ENCODE measurements around the gene FAM186B.

DNA sequence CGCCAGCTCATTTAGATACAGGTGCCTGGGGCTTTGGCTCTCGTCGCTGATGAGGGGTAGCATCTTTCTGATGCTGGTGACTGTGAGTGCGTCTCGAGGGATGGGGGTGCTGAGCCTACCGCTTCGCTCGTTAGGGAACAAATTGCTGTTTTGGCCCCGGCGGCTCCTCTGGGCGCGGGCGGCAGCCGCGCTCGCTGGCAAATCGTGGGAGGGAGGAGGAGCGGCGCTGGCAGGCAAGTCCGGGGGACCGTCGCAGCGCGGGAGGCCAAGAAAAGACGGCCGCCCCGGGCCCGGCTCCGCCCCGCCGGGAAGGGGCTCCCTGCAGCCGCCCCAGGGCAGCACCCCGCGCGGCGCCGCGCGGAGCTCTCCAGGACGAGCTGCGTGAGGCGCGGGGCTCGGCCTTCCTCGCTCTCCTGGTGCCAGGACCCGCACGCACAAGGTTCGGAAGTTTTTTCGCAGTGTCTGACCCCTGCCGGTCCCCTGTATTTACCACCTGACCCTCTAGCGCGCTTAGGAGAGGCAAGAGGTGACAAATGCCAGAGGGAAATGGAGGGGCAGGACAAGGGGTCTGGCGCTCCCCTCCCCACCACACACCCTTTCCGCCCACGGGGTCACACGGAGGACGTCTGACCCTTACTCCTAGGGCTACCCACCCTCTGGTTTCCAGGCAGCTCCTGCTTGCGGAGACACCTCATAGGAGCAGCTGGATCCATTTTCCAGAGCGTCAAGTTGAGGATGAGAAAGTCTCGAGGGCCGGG is 67.5 kb downstream of the FAM186B start:
- TF ChIP-seq, protein P1, sequence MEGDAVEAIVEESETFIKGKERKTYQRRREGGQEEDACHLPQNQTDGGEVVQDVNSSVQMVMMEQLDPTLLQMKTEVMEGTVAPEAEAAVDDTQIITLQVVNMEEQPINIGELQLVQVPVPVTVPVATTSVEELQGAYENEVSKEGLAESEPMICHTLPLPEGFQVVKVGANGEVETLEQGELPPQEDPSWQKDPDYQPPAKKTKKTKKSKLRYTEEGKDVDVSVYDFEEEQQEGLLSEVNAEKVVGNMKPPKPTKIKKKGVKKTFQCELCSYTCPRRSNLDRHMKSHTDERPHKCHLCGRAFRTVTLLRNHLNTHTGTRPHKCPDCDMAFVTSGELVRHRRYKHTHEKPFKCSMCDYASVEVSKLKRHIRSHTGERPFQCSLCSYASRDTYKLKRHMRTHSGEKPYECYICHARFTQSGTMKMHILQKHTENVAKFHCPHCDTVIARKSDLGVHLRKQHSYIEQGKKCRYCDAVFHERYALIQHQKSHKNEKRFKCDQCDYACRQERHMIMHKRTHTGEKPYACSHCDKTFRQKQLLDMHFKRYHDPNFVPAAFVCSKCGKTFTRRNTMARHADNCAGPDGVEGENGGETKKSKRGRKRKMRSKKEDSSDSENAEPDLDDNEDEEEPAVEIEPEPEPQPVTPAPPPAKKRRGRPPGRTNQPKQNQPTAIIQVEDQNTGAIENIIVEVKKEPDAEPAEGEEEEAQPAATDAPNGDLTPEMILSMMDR (conservative IDR thresholded peaks at IDR 0.05; ENCODE audit: low read depth in 2 of 2), result peak in 1 of 2 experiments; percentile 17; a peak in 1 of 4 replicates
- TF ChIP-seq, protein P2, sequence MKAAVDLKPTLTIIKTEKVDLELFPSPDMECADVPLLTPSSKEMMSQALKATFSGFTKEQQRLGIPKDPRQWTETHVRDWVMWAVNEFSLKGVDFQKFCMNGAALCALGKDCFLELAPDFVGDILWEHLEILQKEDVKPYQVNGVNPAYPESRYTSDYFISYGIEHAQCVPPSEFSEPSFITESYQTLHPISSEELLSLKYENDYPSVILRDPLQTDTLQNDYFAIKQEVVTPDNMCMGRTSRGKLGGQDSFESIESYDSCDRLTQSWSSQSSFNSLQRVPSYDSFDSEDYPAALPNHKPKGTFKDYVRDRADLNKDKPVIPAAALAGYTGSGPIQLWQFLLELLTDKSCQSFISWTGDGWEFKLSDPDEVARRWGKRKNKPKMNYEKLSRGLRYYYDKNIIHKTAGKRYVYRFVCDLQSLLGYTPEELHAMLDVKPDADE (IDR thresholded peaks at IDR 0.05), result no peak
- peak; percentile 85 for TF ChIP-seq EZH2 (IDR thresholded peaks at IDR 0.05; ENCODE audit: low read depth, unreplicated experiment)
- TF ChIP-seq, protein P3, sequence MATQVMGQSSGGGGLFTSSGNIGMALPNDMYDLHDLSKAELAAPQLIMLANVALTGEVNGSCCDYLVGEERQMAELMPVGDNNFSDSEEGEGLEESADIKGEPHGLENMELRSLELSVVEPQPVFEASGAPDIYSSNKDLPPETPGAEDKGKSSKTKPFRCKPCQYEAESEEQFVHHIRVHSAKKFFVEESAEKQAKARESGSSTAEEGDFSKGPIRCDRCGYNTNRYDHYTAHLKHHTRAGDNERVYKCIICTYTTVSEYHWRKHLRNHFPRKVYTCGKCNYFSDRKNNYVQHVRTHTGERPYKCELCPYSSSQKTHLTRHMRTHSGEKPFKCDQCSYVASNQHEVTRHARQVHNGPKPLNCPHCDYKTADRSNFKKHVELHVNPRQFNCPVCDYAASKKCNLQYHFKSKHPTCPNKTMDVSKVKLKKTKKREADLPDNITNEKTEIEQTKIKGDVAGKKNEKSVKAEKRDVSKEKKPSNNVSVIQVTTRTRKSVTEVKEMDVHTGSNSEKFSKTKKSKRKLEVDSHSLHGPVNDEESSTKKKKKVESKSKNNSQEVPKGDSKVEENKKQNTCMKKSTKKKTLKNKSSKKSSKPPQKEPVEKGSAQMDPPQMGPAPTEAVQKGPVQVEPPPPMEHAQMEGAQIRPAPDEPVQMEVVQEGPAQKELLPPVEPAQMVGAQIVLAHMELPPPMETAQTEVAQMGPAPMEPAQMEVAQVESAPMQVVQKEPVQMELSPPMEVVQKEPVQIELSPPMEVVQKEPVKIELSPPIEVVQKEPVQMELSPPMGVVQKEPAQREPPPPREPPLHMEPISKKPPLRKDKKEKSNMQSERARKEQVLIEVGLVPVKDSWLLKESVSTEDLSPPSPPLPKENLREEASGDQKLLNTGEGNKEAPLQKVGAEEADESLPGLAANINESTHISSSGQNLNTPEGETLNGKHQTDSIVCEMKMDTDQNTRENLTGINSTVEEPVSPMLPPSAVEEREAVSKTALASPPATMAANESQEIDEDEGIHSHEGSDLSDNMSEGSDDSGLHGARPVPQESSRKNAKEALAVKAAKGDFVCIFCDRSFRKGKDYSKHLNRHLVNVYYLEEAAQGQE (IDR thresholded peaks at IDR 0.05; ENCODE audit: unreplicated experiment), result no peak

All from GM23338 (cell line).